HG03103 (cell line): Measurements from ENCODE around the gene CACNA2D4.

ENCODE experiments used
- ATAC-seq: cut with Tn5 transposase; IDR thresholded peaks from one replicate; pipeline ENCODE4 v1.9.1; 2021; ENCODE audit warnings: low read depth; ENCODE audit not compliant: unreplicated experiment

CACNA2D4 gene

GRCh38 chr12:1760566-1761382, 157.7 kb downstream of the CACNA2D4 start:
- no peak for ATAC-seq

GRCh38 chr12:1758887-1759286, 159.6 kb downstream of the CACNA2D4 start:
- no peak for ATAC-seq

- no peak for ATAC-seq
Measured at GRCh38 chr12:1758376-1758775, 160.1 kb downstream of the CACNA2D4 start.

- no peak for ATAC-seq
Measured at GRCh38 chr12:1750300-1750699, 168.2 kb downstream of the CACNA2D4 start.

GRCh38 chr12:1749019-1749418, 169.4 kb downstream of the CACNA2D4 start:
- no peak for ATAC-seq

GRCh38 chr12:1747609-1748008, 170.8 kb downstream of the CACNA2D4 start:
- no peak for ATAC-seq

GRCh38 chr12:1744932-1745331, 173.5 kb downstream of the CACNA2D4 start:
- ATAC-seq: no peak
